Lung (tissue), 12 donors: ENCODE data around the gene SIDT2. TPM values are rescaled to one million over a fixed set of nuclear protein-coding genes. Genes with fewer than 3 reads are reported as not detected.

Experiments
- ATAC-seq: fragments of 200-7000 bp; cut with Tn5 transposase; one replicate; pipeline ENCODE4 v1.9.1; 2020; ENCODE audit warnings: moderate number of reproducible peaks; ENCODE audit not compliant: insufficient read depth, low FRiP score
- DNase-seq, 3 donors: peaks; one replicate each; pipeline ENCODE4 v3.0.0-alpha.2; 2013 to 2017
- H3K27ac ChIP-seq, 2 donors: one replicate each; pipeline ENCODE4 v1.5.1; 2013; ENCODE audit warnings: mild to moderate bottlenecking in 2 of 2, moderate library complexity in 2 of 2, control low read depth in 1 of 2, inconsistent platforms in 1 of 2, low read depth in 1 of 2, low read length in 1 of 2
- H3K27me3 ChIP-seq, 3 donors: one replicate each; pipeline ENCODE4 v1.5.1; 2013; ENCODE audit warnings: low read length in 2 of 3; ENCODE audit not compliant: control insufficient read depth in 3 of 3, insufficient read depth in 3 of 3
- H3K36me3 ChIP-seq, 4 donors: one replicate each; pipeline ENCODE4 v1.5.1; 2013; ENCODE audit warnings: low read length in 4 of 4, mild to moderate bottlenecking in 1 of 4, moderate library complexity in 1 of 4; ENCODE audit not compliant: control insufficient read depth in 4 of 4, insufficient read depth in 4 of 4
- H3K4me1 ChIP-seq, 5 donors: one replicate each; pipeline ENCODE4 v1.5.1; 2013; ENCODE audit warnings: low read length in 5 of 5, mild to moderate bottlenecking in 2 of 5, moderate library complexity in 1 of 5; ENCODE audit not compliant: control insufficient read depth in 5 of 5, insufficient read depth in 5 of 5
- H3K4me3 ChIP-seq: one replicate; pipeline ENCODE4 v1.5.1; 2013; ENCODE audit warnings: mild to moderate bottlenecking, control low read depth, moderate library complexity
- H3K9ac ChIP-seq, 2 donors: one replicate each; pipeline ENCODE4 v1.5.1; 2013; ENCODE audit warnings: low read length in 2 of 2, control low read depth in 1 of 2; ENCODE audit not compliant: insufficient read depth in 1 of 2
- H3K9me3 ChIP-seq, 4 donors: one replicate each; pipeline ENCODE4 v1.5.1; 2013; ENCODE audit warnings: low read length in 3 of 4, mild to moderate bottlenecking in 1 of 4, moderate library complexity in 1 of 4; ENCODE audit not compliant: control insufficient read depth in 4 of 4, insufficient read depth in 3 of 4
- WGBS, 2 donors: extraction: QIAGEN DNeasy Blood & Tissue Kit; methylation state at CpG; one replicate each; pipeline ENCODE4 v1.1.7; 2013; 5-methylcytosine and 5-hydroxymethylcytosine counted together
- polyA plus RNA-seq, 2 donors: library from polyadenylated mRNA; stranded (reverse); fragments of 200-250 nt; gene quantifications; one replicate each; pipeline ENCODE4 v1.2.1, GENCODE V29; 2013
- total RNA-seq, 2 donors: library from RNA; depleted of rRNA in 1 of 2; stranded (reverse); fragments of >200 nt in 1 of 2; gene quantifications; one replicate each; pipeline ENCODE4 v1.2.1, GENCODE V29; 2014 to 2021
- TF ChIP-seq, protein P1 (sequence below): IDR thresholded peaks from 2 replicates; pipeline ENCODE4 v1.5.1; 2012; ENCODE audit warnings: mild to moderate bottlenecking; ENCODE audit errors: control extremely low read depth, extremely low read depth
- donor health status: control.
- donor health status: control.
- donor health status: Bipolar disorder and iron deficiency.
- donor health status: healthy.
- donor health status: DM: yes; HTN: yes; CAD: no.

SIDT2 gene
- total and polyA plus RNA-seq, 4 donors, result 25.4 to 84.8 (median 38.4) TPM

- ATAC-seq, result no peak
- Histone ChIP-seq H3K36me3 (peaks cover 0 to 25% (median 2%) of the 10 kb centered on the region in 4 donors), H3K4me3 (peak overlapping the region; percentile 23), H3K4me1 (peaks cover 0 to 25% (median 0%) of the 10 kb centered on the region in 5 donors), H3K27me3 (no peaks in the 10 kb centered on the region), H3K27ac (peak overlapping the region in 1 of 2 donors; percentile 63), H3K9me3 (no peaks in the 10 kb centered on the region), H3K9ac (no peak overlapping the region)
- TF ChIP-seq, protein P1, sequence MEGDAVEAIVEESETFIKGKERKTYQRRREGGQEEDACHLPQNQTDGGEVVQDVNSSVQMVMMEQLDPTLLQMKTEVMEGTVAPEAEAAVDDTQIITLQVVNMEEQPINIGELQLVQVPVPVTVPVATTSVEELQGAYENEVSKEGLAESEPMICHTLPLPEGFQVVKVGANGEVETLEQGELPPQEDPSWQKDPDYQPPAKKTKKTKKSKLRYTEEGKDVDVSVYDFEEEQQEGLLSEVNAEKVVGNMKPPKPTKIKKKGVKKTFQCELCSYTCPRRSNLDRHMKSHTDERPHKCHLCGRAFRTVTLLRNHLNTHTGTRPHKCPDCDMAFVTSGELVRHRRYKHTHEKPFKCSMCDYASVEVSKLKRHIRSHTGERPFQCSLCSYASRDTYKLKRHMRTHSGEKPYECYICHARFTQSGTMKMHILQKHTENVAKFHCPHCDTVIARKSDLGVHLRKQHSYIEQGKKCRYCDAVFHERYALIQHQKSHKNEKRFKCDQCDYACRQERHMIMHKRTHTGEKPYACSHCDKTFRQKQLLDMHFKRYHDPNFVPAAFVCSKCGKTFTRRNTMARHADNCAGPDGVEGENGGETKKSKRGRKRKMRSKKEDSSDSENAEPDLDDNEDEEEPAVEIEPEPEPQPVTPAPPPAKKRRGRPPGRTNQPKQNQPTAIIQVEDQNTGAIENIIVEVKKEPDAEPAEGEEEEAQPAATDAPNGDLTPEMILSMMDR, result no peak
- DNase-seq, result no peak
- WGBS, 2 donors, result 68 to 72% methylated on average over 14 of the region's 14 CpGs
Measured at GRCh38 chr11:117201658-117202305, 23.2 kb downstream of the SIDT2 start.

DNA sequence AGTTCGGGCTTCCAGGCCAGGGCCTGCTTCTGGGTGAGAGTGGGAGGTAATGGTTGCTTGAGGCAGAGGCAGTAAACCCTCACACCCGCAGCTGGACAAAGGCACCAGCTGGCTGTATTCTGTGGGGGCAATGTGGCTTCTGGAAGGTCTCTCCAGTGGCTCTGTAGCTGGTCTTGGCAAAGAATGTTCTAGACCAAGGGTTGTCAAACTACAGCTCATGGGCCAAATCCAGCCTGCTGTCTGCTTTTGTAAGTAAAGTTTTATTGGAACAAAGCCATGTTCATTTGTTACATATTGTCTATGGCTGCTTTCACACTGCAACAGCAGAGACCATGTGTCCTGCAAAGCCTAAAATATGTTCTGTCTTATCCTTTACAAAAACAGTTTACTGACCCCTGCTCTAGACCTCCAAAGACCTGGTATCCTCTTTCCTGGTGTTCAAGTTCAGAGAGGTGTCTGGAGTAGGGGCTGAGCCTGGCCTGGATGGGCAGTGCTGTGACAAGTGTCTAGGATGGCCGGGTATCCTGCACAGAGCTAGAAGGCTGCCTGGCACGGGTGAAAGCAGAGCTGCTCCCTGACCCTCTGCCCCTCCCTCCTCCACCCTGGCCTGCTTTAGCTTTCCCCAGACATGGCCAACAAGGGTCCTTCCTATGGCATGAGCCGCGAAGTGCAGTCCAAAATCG lies 24.0 kb downstream of the SIDT2 start:
- peak overlapping the region in 1 of 2 donors; percentile 52 for H3K27ac ChIP-seq
- 90% methylated on average over 7 of the region's 7 CpGs for WGBS, 2 donors
- H3K9ac ChIP-seq, result no peak overlapping the region
- H3K27me3 ChIP-seq, result no peaks in the 10 kb centered on the region
- peak overlapping the region; percentile 9 for H3K4me3 ChIP-seq
- peaks cover 0 to 25% (median 0%) of the 10 kb centered on the region in 5 donors for H3K4me1 ChIP-seq
- no peak for ATAC-seq
- H3K36me3 ChIP-seq, result peaks cover 0 to 23% (median 2%) of the 10 kb centered on the region in 4 donors
- no peaks in the 10 kb centered on the region for H3K9me3 ChIP-seq
- TF ChIP-seq, protein P1, result no peak
- no peak for DNase-seq

DNA sequence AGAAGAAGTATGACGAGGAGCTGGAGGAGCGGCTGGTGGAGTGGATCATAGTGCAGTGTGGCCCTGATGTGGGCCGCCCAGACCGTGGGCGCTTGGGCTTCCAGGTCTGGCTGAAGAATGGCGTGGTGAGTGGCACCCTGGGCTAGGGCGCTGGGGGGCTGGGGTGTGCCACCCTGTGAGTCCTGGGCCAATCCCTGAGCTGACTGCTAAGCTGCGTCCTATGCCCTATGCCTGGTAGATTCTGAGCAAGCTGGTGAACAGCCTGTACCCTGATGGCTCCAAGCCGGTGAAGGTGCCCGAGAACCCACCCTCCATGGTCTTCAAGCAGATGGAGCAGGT lies 24.5 kb downstream of the SIDT2 start:
- Histone ChIP-seq H3K9me3 (no peaks in the 10 kb centered on the region), H3K4me1 (peaks cover 0 to 25% (median 0%) of the 10 kb centered on the region in 5 donors), H3K27ac (no peak overlapping the region), H3K4me3 (no peak overlapping the region), H3K36me3 (peaks cover 0 to 23% (median 2%) of the 10 kb centered on the region in 4 donors), H3K27me3 (no peaks in the 10 kb centered on the region), H3K9ac (no peak overlapping the region)
- TF ChIP-seq, protein P1, result no peak
- DNase-seq, result no peak
- no peak for ATAC-seq
- 93 to 97% methylated on average over 10 of the region's 10 CpGs for WGBS, 2 donors
